ENCODE results near the gene PRKAR1B. TPM values are rescaled to one million over a fixed set of nuclear protein-coding genes. Genes with fewer than 3 reads are reported as not detected.

PRKAR1B gene
- total RNA-seq, 2 donors from 2014 or later = 33.5 to 43.2 TPM

DNA sequence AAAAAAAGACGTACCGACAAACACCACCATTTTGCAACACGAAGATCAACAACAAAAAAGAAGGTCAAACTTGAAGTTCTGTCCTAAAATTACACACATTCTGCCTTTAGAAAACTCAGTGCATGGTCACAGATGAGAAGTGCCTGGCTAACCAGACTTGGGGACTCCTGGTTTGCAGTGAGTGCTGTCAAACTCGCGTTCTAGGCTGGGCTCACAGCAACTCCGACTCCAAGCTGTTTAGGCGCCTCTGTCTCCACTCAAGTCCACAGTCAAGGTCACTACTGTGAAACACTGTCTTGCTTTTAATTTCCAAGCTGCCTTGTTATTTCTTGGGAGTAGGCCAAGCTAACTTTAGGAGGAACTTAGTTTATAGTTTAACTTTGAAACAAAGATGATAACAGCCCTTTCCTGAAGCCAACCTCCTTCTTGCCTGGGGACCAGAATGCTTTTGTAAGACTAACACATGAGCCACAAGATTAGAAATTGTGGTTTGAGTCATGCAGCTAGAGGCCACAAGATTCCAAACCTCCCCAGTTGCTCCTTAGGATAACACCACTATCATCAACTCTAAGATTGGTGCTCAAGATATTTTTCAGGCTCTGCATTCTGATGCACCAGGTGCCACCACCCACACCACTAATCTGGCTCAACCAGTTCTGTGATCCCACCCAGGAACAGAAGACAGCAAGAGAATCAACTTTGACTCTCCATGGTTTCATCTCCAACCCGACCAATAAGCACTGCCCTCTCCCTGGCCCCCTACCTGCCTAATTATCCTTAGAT, 1.7 kb downstream of the PRKAR1B start:
- H3K9ac ChIP-seq (ENCODE audit: extremely low read depth, low read length, poor library complexity, severe bottlenecking) = no peak overlapping the region
- no peaks in the 10 kb centered on the region for H3K4me1 ChIP-seq (ENCODE audit: control insufficient read depth, insufficient read depth, low read length)
- Mint-ChIP-seq H3K4me1 (peaks cover 5% of the 10 kb centered on the region), H3K36me3 (ENCODE audit: low read depth) (peaks cover 59% of the 10 kb centered on the region), H3K27me3 (ENCODE audit: insufficient read depth) (peaks cover 1% of the 10 kb centered on the region), H3K9me3 (peaks cover 50% of the 10 kb centered on the region), H3K27ac (no peak overlapping the region), H3K4me3 (peak overlapping the region; percentile 62)
- no peaks in the 10 kb centered on the region for H3K27me3 ChIP-seq (ENCODE audit: control insufficient read depth, insufficient read depth, low read length, poor library complexity, severe bottlenecking)
- 91 to 99% methylated on average over 5 to 8 of the region's 8 CpGs for WGBS, 2 experiments (ENCODE audit: insufficient coverage in 1 of 2, insufficient read length in 1 of 2)
- H3K4me3 ChIP-seq (ENCODE audit: low read length) = peak overlapping the region; percentile 78
- no peak overlapping the region for H3K27ac ChIP-seq (ENCODE audit: low read depth, low read length)
- H3K9me3 ChIP-seq (ENCODE audit: control insufficient read depth, low read length) = peaks cover 47% of the 10 kb centered on the region
- DNase-seq = no peak
- H3K36me3 ChIP-seq (ENCODE audit: control insufficient read depth, insufficient read depth, low read length) = peaks cover 23% of the 10 kb centered on the region
- TF ChIP-seq, protein P1, sequence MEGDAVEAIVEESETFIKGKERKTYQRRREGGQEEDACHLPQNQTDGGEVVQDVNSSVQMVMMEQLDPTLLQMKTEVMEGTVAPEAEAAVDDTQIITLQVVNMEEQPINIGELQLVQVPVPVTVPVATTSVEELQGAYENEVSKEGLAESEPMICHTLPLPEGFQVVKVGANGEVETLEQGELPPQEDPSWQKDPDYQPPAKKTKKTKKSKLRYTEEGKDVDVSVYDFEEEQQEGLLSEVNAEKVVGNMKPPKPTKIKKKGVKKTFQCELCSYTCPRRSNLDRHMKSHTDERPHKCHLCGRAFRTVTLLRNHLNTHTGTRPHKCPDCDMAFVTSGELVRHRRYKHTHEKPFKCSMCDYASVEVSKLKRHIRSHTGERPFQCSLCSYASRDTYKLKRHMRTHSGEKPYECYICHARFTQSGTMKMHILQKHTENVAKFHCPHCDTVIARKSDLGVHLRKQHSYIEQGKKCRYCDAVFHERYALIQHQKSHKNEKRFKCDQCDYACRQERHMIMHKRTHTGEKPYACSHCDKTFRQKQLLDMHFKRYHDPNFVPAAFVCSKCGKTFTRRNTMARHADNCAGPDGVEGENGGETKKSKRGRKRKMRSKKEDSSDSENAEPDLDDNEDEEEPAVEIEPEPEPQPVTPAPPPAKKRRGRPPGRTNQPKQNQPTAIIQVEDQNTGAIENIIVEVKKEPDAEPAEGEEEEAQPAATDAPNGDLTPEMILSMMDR (conservative IDR thresholded peaks at IDR 0.05) = no peak

DNA sequence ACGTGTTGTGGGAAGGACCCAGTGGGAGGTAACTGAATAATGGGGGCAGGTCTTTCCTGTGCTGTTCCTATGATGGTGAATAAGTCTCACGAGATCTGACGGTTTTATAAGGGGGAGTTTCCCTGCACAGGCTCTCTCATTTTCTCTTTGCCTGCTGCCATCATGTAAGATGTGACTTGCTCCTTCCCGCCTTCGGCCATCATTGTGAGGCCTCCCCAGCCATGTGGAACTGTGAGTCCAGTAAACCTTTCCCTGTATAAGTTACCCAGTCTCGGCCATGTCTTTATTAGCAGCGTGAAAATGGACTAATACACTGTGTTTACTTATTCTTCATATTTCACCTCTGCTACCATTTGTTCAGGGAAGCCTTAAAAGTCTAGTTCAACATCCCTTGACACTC, 2.8 kb downstream of the PRKAR1B start:
- H3K4me1 ChIP-seq (ENCODE audit: control insufficient read depth, insufficient read depth, low read length) = no peaks in the 10 kb centered on the region
- H3K9me3 Mint-ChIP-seq = peaks cover 58% of the 10 kb centered on the region
- no peak overlapping the region for H3K9ac ChIP-seq (ENCODE audit: extremely low read depth, low read length, poor library complexity, severe bottlenecking)
- H3K27me3 Mint-ChIP-seq (ENCODE audit: insufficient read depth) = peaks cover 1% of the 10 kb centered on the region
- WGBS, 2 experiments (ENCODE audit: insufficient coverage in 1 of 2, insufficient read length in 1 of 2) = 92 to 95% methylated on average over 6 to 7 of the region's 7 CpGs
- DNase-seq = no peak
- peaks cover 5% of the 10 kb centered on the region for H3K4me1 Mint-ChIP-seq
- no peak overlapping the region for H3K4me3 ChIP-seq (ENCODE audit: low read length)
- H3K27ac ChIP-seq (ENCODE audit: low read depth, low read length) = no peak overlapping the region
- TF ChIP-seq, protein P1 (conservative IDR thresholded peaks at IDR 0.05) = no peak
- peaks cover 55% of the 10 kb centered on the region for H3K36me3 Mint-ChIP-seq (ENCODE audit: low read depth)
- peaks cover 14% of the 10 kb centered on the region for H3K36me3 ChIP-seq (ENCODE audit: control insufficient read depth, insufficient read depth, low read length)
- H3K27me3 ChIP-seq (ENCODE audit: control insufficient read depth, insufficient read depth, low read length, poor library complexity, severe bottlenecking) = no peaks in the 10 kb centered on the region
- H3K27ac Mint-ChIP-seq = no peak overlapping the region
- H3K4me3 Mint-ChIP-seq = no peak overlapping the region
- peaks cover 48% of the 10 kb centered on the region for H3K9me3 ChIP-seq (ENCODE audit: control insufficient read depth, low read length)

DNA sequence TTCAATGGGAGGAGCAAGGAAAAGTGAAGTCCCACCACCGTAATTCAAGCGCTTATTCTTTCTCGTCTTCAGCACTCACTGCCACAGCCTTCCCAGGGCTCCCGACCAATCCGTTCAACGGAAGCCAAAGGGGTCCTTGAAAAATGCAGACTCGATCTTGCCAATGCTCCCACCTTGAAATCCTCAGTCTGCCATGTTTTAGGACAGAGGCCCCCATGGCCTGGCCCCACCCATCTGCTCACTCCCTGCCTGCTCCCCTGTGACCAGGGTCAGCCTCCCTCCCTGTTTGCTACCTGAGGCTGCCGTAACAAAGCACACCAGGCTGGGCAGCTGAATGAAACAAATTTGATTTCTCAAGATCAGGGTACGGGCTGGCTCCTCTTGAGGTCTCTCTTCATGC, 3.5 kb downstream of the PRKAR1B start:
- H3K36me3 Mint-ChIP-seq (ENCODE audit: low read depth) = peaks cover 56% of the 10 kb centered on the region

More for the DNA sequence above, 3.5 kb downstream of the PRKAR1B start:
- H3K27ac Mint-ChIP-seq = no peak overlapping the region
- Histone ChIP-seq H3K9me3 (ENCODE audit: control insufficient read depth, low read length) (peaks cover 48% of the 10 kb centered on the region), H3K9ac (ENCODE audit: extremely low read depth, low read length, poor library complexity, severe bottlenecking) (no peak overlapping the region), H3K27ac (ENCODE audit: low read depth, low read length) (no peak overlapping the region), H3K27me3 (ENCODE audit: control insufficient read depth, insufficient read depth, low read length, poor library complexity, severe bottlenecking) (no peaks in the 10 kb centered on the region), H3K4me1 (ENCODE audit: control insufficient read depth, insufficient read depth, low read length) (no peaks in the 10 kb centered on the region), H3K4me3 (ENCODE audit: low read length) (no peak overlapping the region), H3K36me3 (ENCODE audit: control insufficient read depth, insufficient read depth, low read length) (peaks cover 10% of the 10 kb centered on the region)
- 91 to 92% methylated on average over 9 of the region's 9 CpGs for WGBS, 2 experiments (ENCODE audit: insufficient coverage in 1 of 2, insufficient read length in 1 of 2)
- H3K9me3 Mint-ChIP-seq = peaks cover 58% of the 10 kb centered on the region
- DNase-seq = no peak
- H3K4me1 Mint-ChIP-seq = peaks cover 5% of the 10 kb centered on the region
- no peak overlapping the region for H3K4me3 Mint-ChIP-seq
- TF ChIP-seq, protein P1 (conservative IDR thresholded peaks at IDR 0.05) = no peak
- H3K27me3 Mint-ChIP-seq (ENCODE audit: insufficient read depth) = peaks cover 1% of the 10 kb centered on the region

All from endodermal cell (in vitro differentiated cells).